COR-L47 (cell line): ENCODE data around the gene TSPAN6.

Source experiments
- DNase-seq: peaks from one replicate; lab custom pipeline; 2025; lab: John Stamatoyannopoulos, UW

TSPAN6 gene

DNA sequence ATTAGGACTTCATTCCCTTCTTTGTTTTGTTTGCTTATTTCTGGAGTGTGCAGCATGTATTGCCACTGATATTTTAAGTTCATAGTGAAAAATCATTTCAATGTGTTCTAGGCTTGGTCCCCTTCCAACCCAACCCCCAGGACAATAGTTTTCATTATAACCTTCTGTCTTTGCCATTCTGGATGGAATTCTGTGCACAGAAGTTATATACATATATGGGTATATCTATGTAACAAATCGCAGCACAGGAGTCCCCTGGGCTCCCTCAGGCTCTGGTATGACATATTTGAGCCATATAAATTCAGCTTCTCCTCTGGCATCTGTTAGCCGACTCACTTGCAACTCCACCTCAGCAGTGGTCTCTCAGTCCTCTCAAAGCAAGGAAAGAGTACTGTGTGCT, 52.0 kb downstream of the TSPAN6 start, which contains the start of gene TNMD:
TSS of gene TNMD (plus strand) at position 326 of the 400 bp plus-strand sequence. CDS start 83 bp downstream, outside the sequence.
- DNase-seq: no peak
